ENCODE results near the gene MOB3C.

Gene MOB3C

GRCh38 chr1:46569884-46570725 lies 46.5 kb downstream of the MOB3C start:
- DNase-seq = no peak

DNA sequence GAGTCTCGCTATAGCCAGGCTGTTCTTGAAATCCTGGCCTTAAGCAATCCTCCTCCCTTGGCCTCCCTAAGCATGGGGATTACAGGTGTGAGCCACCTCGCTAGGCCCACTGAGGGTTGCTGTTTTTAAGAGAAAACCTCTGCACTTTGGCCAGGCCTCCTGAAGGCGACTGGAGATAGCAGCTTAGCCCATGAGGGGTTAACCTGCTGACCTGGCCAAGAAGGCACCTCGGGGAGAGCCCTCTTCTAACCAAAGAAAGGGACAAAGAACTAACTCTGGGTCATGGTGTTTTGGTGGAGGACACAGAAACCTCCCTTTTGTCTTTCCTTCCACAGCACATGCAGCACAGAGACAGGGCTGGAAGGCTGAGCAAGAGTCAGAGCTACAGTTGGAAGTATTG lies 47.5 kb downstream of the MOB3C start:
- DNase-seq = no peak

DNA sequence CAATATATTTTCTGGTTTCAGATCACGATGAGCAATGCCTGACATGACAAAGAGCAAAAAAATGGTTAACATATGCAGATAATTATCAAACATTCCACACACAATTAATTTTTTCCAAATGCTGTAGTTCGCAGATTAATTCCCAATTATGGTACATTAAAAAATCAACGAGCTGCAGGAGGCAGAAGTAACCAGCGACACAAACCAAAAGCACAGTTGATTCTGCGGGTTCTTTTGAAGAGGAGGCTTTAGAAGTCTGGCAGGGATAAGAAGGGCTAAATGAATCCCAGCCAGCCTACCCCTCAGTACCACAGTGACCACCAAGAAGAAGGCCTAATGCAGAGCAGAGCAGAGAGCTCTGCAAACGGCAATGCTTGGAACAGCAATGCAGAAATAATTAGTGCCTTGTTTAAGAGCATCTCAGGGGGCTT lies 48.1 kb downstream of the MOB3C start:
- no peak for DNase-seq

DNA sequence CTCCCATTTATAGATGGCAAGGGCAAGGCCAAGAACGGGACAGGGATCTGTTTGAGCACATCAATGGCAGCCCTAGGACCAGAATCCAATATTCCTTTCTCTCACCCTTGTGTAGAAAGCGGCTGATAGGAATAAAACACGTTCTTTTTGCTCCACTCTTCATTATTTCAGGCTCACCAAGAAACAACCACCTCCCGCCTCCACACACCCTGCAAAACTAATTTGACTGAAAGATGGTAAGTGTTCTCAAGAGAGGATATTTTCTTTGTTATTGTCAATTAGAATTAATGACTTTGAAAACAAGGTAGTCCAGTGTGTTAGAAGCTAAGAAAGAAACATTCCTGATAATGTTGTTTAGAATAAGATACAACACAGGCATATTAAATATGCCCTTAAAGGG lies 53.3 kb downstream of the MOB3C start:
- no peak for DNase-seq

- DNase-seq = no peak
Observed at GRCh38 chr1:46562498-46562897, 54.1 kb downstream of the MOB3C start.

DNA sequence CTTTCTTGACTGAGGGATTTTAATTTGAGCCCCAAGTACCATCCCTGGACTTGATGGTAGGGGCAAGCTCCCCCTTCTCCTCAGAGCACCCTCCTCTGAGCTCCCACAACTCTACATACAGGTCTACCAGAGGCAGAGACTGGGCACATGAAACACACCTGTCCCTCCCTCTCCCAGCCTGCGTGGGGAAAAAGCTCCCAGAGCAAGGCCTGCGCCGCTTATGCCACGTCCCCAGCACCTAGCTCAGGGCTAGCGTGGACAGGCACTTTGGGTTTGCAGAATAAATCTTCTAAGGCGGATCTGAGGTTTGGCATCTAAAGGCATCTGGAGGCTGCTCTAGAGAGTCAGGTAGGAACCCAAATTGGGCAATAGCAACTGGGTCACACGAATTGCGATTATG lies 57.6 kb downstream of the MOB3C start:
- DNase-seq = no peak

GRCh38 chr1:46558141-46558963 lies 58.3 kb downstream of the MOB3C start:
- no peak for DNase-seq

Data from NCI-H82 (cell line).